Gastroesophageal sphincter (tissue), 2 donors: ENCODE measurements around the gene HDAC4.

Source experiments
- EP300 ChIP-seq: sonication (generic); formaldehyde crosslinking; IDR thresholded peaks from one replicate; pipeline ENCODE4 v1.6.1; 2017; ENCODE audit warnings: antibody characterized with exemption, mild to moderate bottlenecking
- POLR2A ChIP-seq, 2 donors: fragments of 450-650 bp; IDR thresholded peaks; one replicate each; pipeline ENCODE4 v1.6.1; 2017; ENCODE audit warnings: antibody characterized with exemption in 2 of 2, mild to moderate bottlenecking in 2 of 2, moderate library complexity in 1 of 2

- TF ChIP-seq EP300 = no peak
- no peak for TF ChIP-seq POLR2A (IDR thresholded peaks at IDR 0.05)
Observed at GRCh38 chr2:239192975-239193374, 207.8 kb downstream of the HDAC4 start.
